SK-N-SH (cell line): ENCODE measurements around the gene NOCT. TPM values are rescaled to one million over a fixed set of nuclear protein-coding genes. Genes with fewer than 3 reads are reported as not detected.

Source experiments
- CTCF ChIA-PET: fragments of 300-600, 350-600 bp; formaldehyde crosslinking; extraction: SDS; loops from one replicate; lab custom pipeline; 2021; lab: Yijun Ruan, JAX
- POLR2A ChIA-PET: fragments of 350-600 bp; sonication (Branson Sonifier 250); formaldehyde crosslinking; extraction: SDS; loops from one replicate; lab custom pipeline; 2020; ENCODE audit warnings: antibody characterized with exemption, inconsistent platforms; lab: Yijun Ruan, JAX
- DNase-seq: peaks from one replicate; pipeline ENCODE4 v3.0.0; 2012
- H2AFZ ChIP-seq: fragments of 200-600 bp; sonication (generic); 2 replicates; pipeline ENCODE4 v1.8.1; 2016; ENCODE audit warnings: antibody characterized with exemption, mild to moderate bottlenecking, low read depth
- H3F3A ChIP-seq: fragments of 200-600 bp; sonication (generic); replicated peaks from 2 replicates; pipeline ENCODE3; 2016; ENCODE audit warnings: antibody characterized with exemption, mild to moderate bottlenecking; ENCODE audit not compliant: insufficient read depth
- H3K27ac ChIP-seq, 2 experiments: fragments of 200-500 bp in 1 of 2; fragments of 200-600 bp in 1 of 2; sonication (Bioruptor generic) in 1 of 2; sonication (generic), shearing (Covaris generic) in 1 of 2; 2 replicates each; pipeline versions ENCODE4 v1.5.1 to v1.6.1; 2014 to 2016; ENCODE audit warnings: low read depth in 2 of 2, inconsistent platforms in 1 of 2, low read length in 1 of 2, mild to moderate bottlenecking in 1 of 2, mixed read lengths in 1 of 2
- H3K27me3 ChIP-seq: fragments of 200-600 bp; sonication (generic), shearing (Covaris generic); 2 replicates; pipeline ENCODE4 v1.6.1; 2016; ENCODE audit warnings: mixed run types; ENCODE audit not compliant: insufficient read depth
- H3K36me3 ChIP-seq, 2 experiments: fragments of 200-500 bp in 1 of 2; fragments of 200-600 bp in 1 of 2; sonication (Bioruptor generic) in 1 of 2; sonication (generic) in 1 of 2; replicated peaks in 1 of 2; 2 replicates each; pipeline versions ENCODE3 to v1.5.1; 2014 to 2016; ENCODE audit warnings: low read length in 1 of 2, mild to moderate bottlenecking in 1 of 2; ENCODE audit not compliant: insufficient read depth in 2 of 2, control insufficient read depth in 1 of 2
- H3K4me1 ChIP-seq, 2 experiments: fragments of 200-500 bp in 1 of 2; fragments of 200-600 bp in 1 of 2; sonication (Bioruptor generic) in 1 of 2; sonication (generic), shearing (Covaris generic) in 1 of 2; 2 replicates each; pipeline versions ENCODE4 v1.5.1 to v1.6.1; 2014 to 2016; ENCODE audit warnings: low read depth in 1 of 2, low read length in 1 of 2, mixed run types in 1 of 2; ENCODE audit not compliant: insufficient read depth in 2 of 2, control insufficient read depth in 1 of 2
- H3K4me2 ChIP-seq: fragments of 200-600 bp; sonication (generic), shearing (Covaris generic); 2 replicates; pipeline ENCODE4 v1.6.1; 2017; ENCODE audit warnings: mixed run types
- H3K4me3 ChIP-seq, 2 experiments: fragments of 200-500 bp in 1 of 2; fragments of 200-600 bp in 1 of 2; sonication (Bioruptor generic) in 1 of 2; sonication (generic), shearing (Covaris generic) in 1 of 2; 2 replicates each; pipeline versions ENCODE4 v1.5.1 to v1.8.1; 2014 to 2016; ENCODE audit warnings: low read depth in 2 of 2, inconsistent platforms in 1 of 2, low read length in 1 of 2, mild to moderate bottlenecking in 1 of 2, mixed read lengths in 1 of 2, moderate library complexity in 1 of 2
- H3K79me2 ChIP-seq: fragments of 200-600 bp; sonication (generic); 2 replicates; pipeline ENCODE4 v1.8.1; 2017; ENCODE audit warnings: mild to moderate bottlenecking; ENCODE audit not compliant: insufficient read depth
- H3K9ac ChIP-seq: fragments of 200-600 bp; sonication (generic); 2 replicates; pipeline ENCODE4 v1.6.1; 2017; ENCODE audit warnings: mixed run types
- H3K9me2 ChIP-seq: fragments of 200-600 bp; sonication (generic); 2 replicates; pipeline ENCODE4 v1.6.1; 2017; ENCODE audit warnings: mixed run types
- H3K9me3 ChIP-seq: fragments of 200-600 bp; sonication (generic); 2 replicates; pipeline ENCODE4 v1.6.1; 2017; ENCODE audit warnings: mixed run types, mild to moderate bottlenecking, moderate library complexity
- H4K20me1 ChIP-seq: fragments of 200-600 bp; sonication (generic); 2 replicates; pipeline ENCODE4 v1.6.1; 2017; ENCODE audit warnings: mild to moderate bottlenecking, mixed run types; ENCODE audit not compliant: insufficient read depth
- ELF1 ChIP-seq: IDR thresholded peaks from 2 replicates; pipeline ENCODE4 v1.4.0; 2012
- JUND ChIP-seq: IDR thresholded peaks from 2 replicates; pipeline ENCODE4 v1.4.0; 2012
- MEF2A ChIP-seq: IDR thresholded peaks from 2 replicates; pipeline ENCODE4 v1.4.0; 2012; ENCODE audit warnings: low read depth, borderline replicate concordance
- MXI1 ChIP-seq: IDR thresholded peaks from 2 replicates; pipeline ENCODE4 v1.6.1; 2012; ENCODE audit warnings: mild to moderate bottlenecking, low read depth, low read length, improper control_type of control experiment
- NRF1 ChIP-seq: IDR thresholded peaks from 2 replicates; pipeline ENCODE4 v1.6.1; 2012; ENCODE audit warnings: low read depth, mild to moderate bottlenecking, low read length
- RAD21 ChIP-seq: IDR thresholded peaks from 2 replicates; pipeline ENCODE4 v1.6.1; 2012; ENCODE audit warnings: mild to moderate bottlenecking, low read length
- RCOR1 ChIP-seq: fragments of 150-350 bp; IDR thresholded peaks from 2 replicates; pipeline ENCODE4 v1.6.1; 2017; ENCODE audit warnings: antibody characterized with exemption, low read length
- RFX5 ChIP-seq: IDR thresholded peaks from 2 replicates; pipeline ENCODE4 v1.6.1; 2012; ENCODE audit warnings: mild to moderate bottlenecking, improper control_type of control experiment, low read length
- SMC3 ChIP-seq: IDR thresholded peaks from 2 replicates; pipeline ENCODE4 v1.6.1; 2012; ENCODE audit warnings: low read depth, low read length, improper control_type of control experiment
- TCF12 ChIP-seq: IDR thresholded peaks from 2 replicates; pipeline ENCODE4 v1.4.0; 2012
- polyA plus RNA-seq, 3 experiments: library from polyadenylated mRNA; depleted of rRNA; stranded (reverse); fragments of >200 nt; gene quantifications; 2 replicates each; pipeline ENCODE4 v1.2.3, GENCODE V29; 2012
- TF ChIP-seq, protein P1 (sequence below): IDR thresholded peaks from 2 replicates; pipeline ENCODE4 v1.4.0; 2012; ENCODE audit warnings: low read depth, borderline replicate concordance
- TF ChIP-seq, protein P2 (sequence below): fragments of 150-350 bp; IDR thresholded peaks from 2 replicates; pipeline ENCODE4 v1.6.1; 2017; ENCODE audit warnings: antibody characterized with exemption, low read length, low read depth, borderline replicate concordance
- TF ChIP-seq, protein P3 (sequence below): IDR thresholded peaks from 2 replicates; pipeline ENCODE4 v1.4.0; 2012; ENCODE audit warnings: low read depth, borderline replicate concordance
- TF ChIP-seq, protein P4 (sequence below): fragments of 150-350 bp; IDR thresholded peaks from 2 replicates; pipeline ENCODE4 v1.6.1; 2016; ENCODE audit warnings: mild to moderate bottlenecking, low read depth, low read length
- TF ChIP-seq, protein P5 (sequence below): IDR thresholded peaks from 2 replicates; pipeline ENCODE4 v1.6.1; 2012; ENCODE audit warnings: mild to moderate bottlenecking, low read depth, low read length, moderate library complexity

NOCT gene
- polyA plus RNA-seq, 1 of the 3 experiments (the other 2 are of a cell fraction): 3.8 TPM

DNA sequence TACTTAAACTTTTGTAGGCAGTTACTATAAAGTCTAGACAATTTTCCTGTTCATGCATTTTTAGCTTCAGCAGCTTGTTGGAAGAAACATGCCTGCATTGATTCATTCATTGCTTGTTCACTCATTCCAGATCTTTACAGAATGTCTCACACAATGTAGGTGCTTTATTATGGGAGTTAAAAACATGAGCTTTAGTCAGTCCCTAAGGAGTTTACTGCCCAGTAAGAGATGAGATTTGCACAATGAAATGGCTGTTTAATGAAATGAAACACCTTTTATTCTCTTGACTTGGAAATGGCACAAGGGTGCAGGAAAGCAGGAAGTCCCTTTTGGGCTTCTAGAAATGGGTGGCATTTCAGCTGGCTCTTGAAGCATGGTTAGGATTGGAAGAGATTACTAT lies 2.9 kb downstream of the NOCT start:
- Histone ChIP-seq H3K4me2 (peak overlapping the region; percentile 60), H2AFZ (no peak overlapping the region), H3K9me3 (no peaks in the 10 kb centered on the region), H3K79me2 (peaks cover 77% of the 10 kb centered on the region)
- TF ChIP-seq, protein P1, sequence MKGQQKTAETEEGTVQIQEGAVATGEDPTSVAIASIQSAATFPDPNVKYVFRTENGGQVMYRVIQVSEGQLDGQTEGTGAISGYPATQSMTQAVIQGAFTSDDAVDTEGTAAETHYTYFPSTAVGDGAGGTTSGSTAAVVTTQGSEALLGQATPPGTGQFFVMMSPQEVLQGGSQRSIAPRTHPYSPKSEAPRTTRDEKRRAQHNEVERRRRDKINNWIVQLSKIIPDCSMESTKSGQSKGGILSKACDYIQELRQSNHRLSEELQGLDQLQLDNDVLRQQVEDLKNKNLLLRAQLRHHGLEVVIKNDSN: no peak
- TF ChIP-seq, protein P2, sequence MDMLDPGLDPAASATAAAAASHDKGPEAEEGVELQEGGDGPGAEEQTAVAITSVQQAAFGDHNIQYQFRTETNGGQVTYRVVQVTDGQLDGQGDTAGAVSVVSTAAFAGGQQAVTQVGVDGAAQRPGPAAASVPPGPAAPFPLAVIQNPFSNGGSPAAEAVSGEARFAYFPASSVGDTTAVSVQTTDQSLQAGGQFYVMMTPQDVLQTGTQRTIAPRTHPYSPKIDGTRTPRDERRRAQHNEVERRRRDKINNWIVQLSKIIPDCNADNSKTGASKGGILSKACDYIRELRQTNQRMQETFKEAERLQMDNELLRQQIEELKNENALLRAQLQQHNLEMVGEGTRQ: no peak
- TF ChIP-seq, protein P3, sequence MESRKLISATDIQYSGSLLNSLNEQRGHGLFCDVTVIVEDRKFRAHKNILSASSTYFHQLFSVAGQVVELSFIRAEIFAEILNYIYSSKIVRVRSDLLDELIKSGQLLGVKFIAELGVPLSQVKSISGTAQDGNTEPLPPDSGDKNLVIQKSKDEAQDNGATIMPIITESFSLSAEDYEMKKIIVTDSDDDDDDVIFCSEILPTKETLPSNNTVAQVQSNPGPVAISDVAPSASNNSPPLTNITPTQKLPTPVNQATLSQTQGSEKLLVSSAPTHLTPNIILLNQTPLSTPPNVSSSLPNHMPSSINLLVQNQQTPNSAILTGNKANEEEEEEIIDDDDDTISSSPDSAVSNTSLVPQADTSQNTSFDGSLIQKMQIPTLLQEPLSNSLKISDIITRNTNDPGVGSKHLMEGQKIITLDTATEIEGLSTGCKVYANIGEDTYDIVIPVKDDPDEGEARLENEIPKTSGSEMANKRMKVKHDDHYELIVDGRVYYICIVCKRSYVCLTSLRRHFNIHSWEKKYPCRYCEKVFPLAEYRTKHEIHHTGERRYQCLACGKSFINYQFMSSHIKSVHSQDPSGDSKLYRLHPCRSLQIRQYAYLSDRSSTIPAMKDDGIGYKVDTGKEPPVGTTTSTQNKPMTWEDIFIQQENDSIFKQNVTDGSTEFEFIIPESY: no peak
- TF ChIP-seq, protein P4, sequence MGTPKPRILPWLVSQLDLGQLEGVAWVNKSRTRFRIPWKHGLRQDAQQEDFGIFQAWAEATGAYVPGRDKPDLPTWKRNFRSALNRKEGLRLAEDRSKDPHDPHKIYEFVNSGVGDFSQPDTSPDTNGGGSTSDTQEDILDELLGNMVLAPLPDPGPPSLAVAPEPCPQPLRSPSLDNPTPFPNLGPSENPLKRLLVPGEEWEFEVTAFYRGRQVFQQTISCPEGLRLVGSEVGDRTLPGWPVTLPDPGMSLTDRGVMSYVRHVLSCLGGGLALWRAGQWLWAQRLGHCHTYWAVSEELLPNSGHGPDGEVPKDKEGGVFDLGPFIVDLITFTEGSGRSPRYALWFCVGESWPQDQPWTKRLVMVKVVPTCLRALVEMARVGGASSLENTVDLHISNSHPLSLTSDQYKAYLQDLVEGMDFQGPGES: no peak
- TF ChIP-seq, protein P5, sequence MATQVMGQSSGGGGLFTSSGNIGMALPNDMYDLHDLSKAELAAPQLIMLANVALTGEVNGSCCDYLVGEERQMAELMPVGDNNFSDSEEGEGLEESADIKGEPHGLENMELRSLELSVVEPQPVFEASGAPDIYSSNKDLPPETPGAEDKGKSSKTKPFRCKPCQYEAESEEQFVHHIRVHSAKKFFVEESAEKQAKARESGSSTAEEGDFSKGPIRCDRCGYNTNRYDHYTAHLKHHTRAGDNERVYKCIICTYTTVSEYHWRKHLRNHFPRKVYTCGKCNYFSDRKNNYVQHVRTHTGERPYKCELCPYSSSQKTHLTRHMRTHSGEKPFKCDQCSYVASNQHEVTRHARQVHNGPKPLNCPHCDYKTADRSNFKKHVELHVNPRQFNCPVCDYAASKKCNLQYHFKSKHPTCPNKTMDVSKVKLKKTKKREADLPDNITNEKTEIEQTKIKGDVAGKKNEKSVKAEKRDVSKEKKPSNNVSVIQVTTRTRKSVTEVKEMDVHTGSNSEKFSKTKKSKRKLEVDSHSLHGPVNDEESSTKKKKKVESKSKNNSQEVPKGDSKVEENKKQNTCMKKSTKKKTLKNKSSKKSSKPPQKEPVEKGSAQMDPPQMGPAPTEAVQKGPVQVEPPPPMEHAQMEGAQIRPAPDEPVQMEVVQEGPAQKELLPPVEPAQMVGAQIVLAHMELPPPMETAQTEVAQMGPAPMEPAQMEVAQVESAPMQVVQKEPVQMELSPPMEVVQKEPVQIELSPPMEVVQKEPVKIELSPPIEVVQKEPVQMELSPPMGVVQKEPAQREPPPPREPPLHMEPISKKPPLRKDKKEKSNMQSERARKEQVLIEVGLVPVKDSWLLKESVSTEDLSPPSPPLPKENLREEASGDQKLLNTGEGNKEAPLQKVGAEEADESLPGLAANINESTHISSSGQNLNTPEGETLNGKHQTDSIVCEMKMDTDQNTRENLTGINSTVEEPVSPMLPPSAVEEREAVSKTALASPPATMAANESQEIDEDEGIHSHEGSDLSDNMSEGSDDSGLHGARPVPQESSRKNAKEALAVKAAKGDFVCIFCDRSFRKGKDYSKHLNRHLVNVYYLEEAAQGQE: no peak
- TF ChIP-seq RCOR1: no peak
- no peak for TF ChIP-seq JUND
- TF ChIP-seq NRF1: no peak
- no peak for TF ChIP-seq SMC3
- no peak for TF ChIP-seq RFX5
- TF ChIP-seq MXI1: no peak
- no peak for TF ChIP-seq RAD21
- no peak for TF ChIP-seq MEF2A
- no peak for TF ChIP-seq ELF1
- TF ChIP-seq TCF12: no peak
- TF ChIP-seq, all 33 proteins: peak for 0
- Histone ChIP-seq H4K20me1 (peaks cover 55% of the 10 kb centered on the region), H3K36me3 (no peaks in the 10 kb centered on the region), H3K4me1 (peaks cover 30 to 33% of the 10 kb centered on the region in 2 experiments), H3K27ac (peak overlapping the region; percentile 33 to 84; a peak in 3 of 4 replicates), H3K9ac (no peak overlapping the region), H3F3A (peaks cover 15% of the 10 kb centered on the region), H3K9me2 (no peaks in the 10 kb centered on the region), H3K27me3 (no peaks in the 10 kb centered on the region), H3K4me3 (peak overlapping the region in 1 of 2 experiments; percentile 10; a peak in 1 of 4 replicates)
- DNase-seq: no peak
- ChIA-PET CTCF (interaction anchor here (0.9 to 3.8 kb wide), 5 partner anchors 12 to 149 kb away, joined by 3 to 61 read pairs (median 4); no protein-coding TSS in a partner anchor), POLR2A (interaction anchor here (0.9 to 1.0 kb wide), 2 partner anchors 10 to 12 kb away, joined by 3 read pairs; no protein-coding TSS in a partner anchor)
